ENCODE measurements around the gene TEX261. TPM values are rescaled to one million over a fixed set of nuclear protein-coding genes. Genes with fewer than 3 reads are reported as not detected.

TEX261 gene
- total and polyA plus RNA-seq, 4 experiments from 2014 or later: 39.6 to 70.0 (median 52.1) TPM

- Histone ChIP-seq H3K36me3 (ENCODE audit: insufficient read depth, low read length) (no peaks in the 10 kb centered on the region), H3K27ac (ENCODE audit: low read depth, low read length) (no peak overlapping the region), H3K4me3 (ENCODE audit: low read length in 2 of 2) (no peak overlapping the region), H3K27me3 (ENCODE audit: insufficient read depth, low read length) (peaks cover 12% of the 10 kb centered on the region), H3K9me3 (ENCODE audit: control insufficient read depth in 1 of 2, low read length in 2 of 2) (no peaks in the 10 kb centered on the region), H3K4me1 (ENCODE audit: insufficient read depth, low read length) (no peaks in the 10 kb centered on the region)
- H3K4me3 Mint-ChIP-seq: no peak overlapping the region
- POLR2A ChIA-PET (ENCODE audit: partially characterized antibody): no interaction called here
- peaks cover 19 to 42% of the 10 kb centered on the region in 2 donors for H3K27me3 Mint-ChIP-seq
- no peaks in the 10 kb centered on the region for H3K9me3 Mint-ChIP-seq
- H3K36me3 Mint-ChIP-seq: no peaks in the 10 kb centered on the region
- DNase-seq: no peak
- H3K27ac Mint-ChIP-seq: no peak overlapping the region
- CTCF ChIA-PET (ENCODE audit: partially characterized antibody): interaction anchor here (1.3 kb wide), 1 partner anchor 8 kb away, joined by 4 read pairs; no protein-coding TSS in a partner anchor
- intact Hi-C loops (cut with micrococcal nuclease): no loop called here
- H3K4me1 Mint-ChIP-seq: peaks cover 0 to 2% (median under 1%) of the 10 kb centered on the region in 4 donors
These were observed 35.4 kb downstream of the TEX261 start for GRCh38 chr2:70959271-70959761.

- Histone ChIP-seq H3K27me3 (ENCODE audit: insufficient read depth, low read length) (peaks cover 10% of the 10 kb centered on the region), H3K36me3 (ENCODE audit: insufficient read depth, low read length) (no peaks in the 10 kb centered on the region), H3K9me3 (ENCODE audit: control insufficient read depth in 1 of 2, low read length in 2 of 2) (no peaks in the 10 kb centered on the region), H3K4me3 (ENCODE audit: low read length in 2 of 2) (no peak overlapping the region), H3K4me1 (ENCODE audit: insufficient read depth, low read length) (no peaks in the 10 kb centered on the region), H3K27ac (ENCODE audit: low read depth, low read length) (no peak overlapping the region)
- Mint-ChIP-seq H3K4me3 (no peak overlapping the region), H3K27ac (no peak overlapping the region), H3K27me3 (peaks cover 19 to 42% of the 10 kb centered on the region in 2 donors), H3K9me3 (no peaks in the 10 kb centered on the region), H3K4me1 (peaks cover 0 to 2% (median under 1%) of the 10 kb centered on the region in 4 donors), H3K36me3 (no peaks in the 10 kb centered on the region)
- CTCF ChIA-PET (ENCODE audit: partially characterized antibody): no interaction called here
- intact Hi-C loops (cut with micrococcal nuclease): no loop called here
- POLR2A ChIA-PET (ENCODE audit: partially characterized antibody): no interaction called here
- DNase-seq: no peak
These were observed 35.9 kb downstream of the TEX261 start for GRCh38 chr2:70958759-70959158.

GRCh38 chr2:70957798-70958197 lies 36.9 kb downstream of the TEX261 start:
- Mint-ChIP-seq H3K4me1 (peaks cover 0 to 2% (median under 1%) of the 10 kb centered on the region in 4 donors), H3K27me3 (peaks cover 16 to 37% of the 10 kb centered on the region in 2 donors), H3K4me3 (no peak overlapping the region), H3K27ac (no peak overlapping the region), H3K36me3 (no peaks in the 10 kb centered on the region), H3K9me3 (no peaks in the 10 kb centered on the region)
- H3K4me1 ChIP-seq (ENCODE audit: insufficient read depth, low read length): no peaks in the 10 kb centered on the region
- H3K36me3 ChIP-seq (ENCODE audit: insufficient read depth, low read length): no peaks in the 10 kb centered on the region
- POLR2A ChIA-PET (ENCODE audit: partially characterized antibody): no interaction called here
- CTCF ChIA-PET (ENCODE audit: partially characterized antibody): no interaction called here
- intact Hi-C loops (cut with micrococcal nuclease): no loop called here
- H3K27me3 ChIP-seq (ENCODE audit: insufficient read depth, low read length): peaks cover 10% of the 10 kb centered on the region
- no peak overlapping the region for H3K4me3 ChIP-seq (ENCODE audit: low read length in 2 of 2)
- no peak for DNase-seq
- no peak overlapping the region for H3K27ac ChIP-seq (ENCODE audit: low read depth, low read length)
- H3K9me3 ChIP-seq (ENCODE audit: control insufficient read depth in 1 of 2, low read length in 2 of 2): no peaks in the 10 kb centered on the region

GRCh38 chr2:70956141-70956540 lies 38.5 kb downstream of the TEX261 start:
- H3K27ac Mint-ChIP-seq: no peak overlapping the region
- no peak overlapping the region for H3K4me3 ChIP-seq (ENCODE audit: low read length in 2 of 2)
- DNase-seq: no peak
- no peaks in the 10 kb centered on the region for H3K4me1 ChIP-seq (ENCODE audit: insufficient read depth, low read length)
- H3K9me3 ChIP-seq (ENCODE audit: control insufficient read depth in 1 of 2, low read length in 2 of 2): no peaks in the 10 kb centered on the region
- H3K27me3 ChIP-seq (ENCODE audit: insufficient read depth, low read length): peaks cover 10% of the 10 kb centered on the region
- POLR2A ChIA-PET (ENCODE audit: partially characterized antibody): no interaction called here
- intact Hi-C loops (cut with micrococcal nuclease): no loop called here
- no peak overlapping the region for H3K4me3 Mint-ChIP-seq
- no peak overlapping the region for H3K27ac ChIP-seq (ENCODE audit: low read depth, low read length)
- peaks cover 0 to 2% (median under 1%) of the 10 kb centered on the region in 4 donors for H3K4me1 Mint-ChIP-seq
- CTCF ChIA-PET (ENCODE audit: partially characterized antibody): no interaction called here
- H3K36me3 ChIP-seq (ENCODE audit: insufficient read depth, low read length): no peaks in the 10 kb centered on the region
- H3K9me3 Mint-ChIP-seq: no peaks in the 10 kb centered on the region
- no peaks in the 10 kb centered on the region for H3K36me3 Mint-ChIP-seq
- H3K27me3 Mint-ChIP-seq: peaks cover 16 to 25% of the 10 kb centered on the region in 2 donors

- ChIA-PET CTCF (ENCODE audit: partially characterized antibody) (interaction anchor here (0.6 to 0.9 kb wide), 2 partner anchors 9 to 652 kb away, joined by 3 to 4 read pairs; no protein-coding TSS in a partner anchor), POLR2A (ENCODE audit: partially characterized antibody) (no interaction called here)
- Histone ChIP-seq H3K27me3 (ENCODE audit: insufficient read depth, low read length) (peaks cover 10% of the 10 kb centered on the region), H3K9me3 (ENCODE audit: control insufficient read depth in 1 of 2, low read length in 2 of 2) (no peaks in the 10 kb centered on the region), H3K36me3 (ENCODE audit: insufficient read depth, low read length) (no peaks in the 10 kb centered on the region), H3K4me3 (ENCODE audit: low read length in 2 of 2) (no peak overlapping the region), H3K4me1 (ENCODE audit: insufficient read depth, low read length) (no peaks in the 10 kb centered on the region), H3K27ac (ENCODE audit: low read depth, low read length) (no peak overlapping the region)
- Mint-ChIP-seq H3K27me3 (peaks cover 14 to 17% of the 10 kb centered on the region in 2 donors), H3K27ac (no peak overlapping the region), H3K4me1 (peaks cover 0 to 2% (median under 1%) of the 10 kb centered on the region in 4 donors), H3K36me3 (no peaks in the 10 kb centered on the region), H3K4me3 (no peak overlapping the region), H3K9me3 (no peaks in the 10 kb centered on the region)
- no peak for DNase-seq
- intact Hi-C loops (cut with micrococcal nuclease): no loop called here
These were observed 39.8 kb downstream of the TEX261 start for GRCh38 chr2:70954886-70955285.

- peaks cover 8% of the 10 kb centered on the region for H3K4me1 ChIP-seq (ENCODE audit: insufficient read depth, low read length)
- CTCF ChIA-PET (ENCODE audit: partially characterized antibody): interaction anchor here (0.6 to 3.9 kb wide), 20 partner anchors 10 to 645 kb away, joined by 3 to 77 read pairs (median 7); partner anchors contain the start of genes FAM136A and ZNF638
These were observed 45.6 kb downstream of the TEX261 start for GRCh38 chr2:70949086-70949485.

GRCh38 chr2:70948337-70949003 lies 46.2 kb downstream of the TEX261 start:
- H3K9me3 Mint-ChIP-seq: no peaks in the 10 kb centered on the region
- CTCF ChIA-PET (ENCODE audit: partially characterized antibody): interaction anchor here (0.6 to 3.9 kb wide), 24 partner anchors 9 to 644 kb away, joined by 3 to 77 read pairs (median 4); partner anchors contain the start of gene ZNF638
- H3K36me3 Mint-ChIP-seq: no peaks in the 10 kb centered on the region
- Histone ChIP-seq H3K4me3 (ENCODE audit: low read length in 2 of 2) (peak overlapping the region; percentile 6 to 36), H3K4me1 (ENCODE audit: insufficient read depth, low read length) (peaks cover 8% of the 10 kb centered on the region), H3K27me3 (ENCODE audit: insufficient read depth, low read length) (peaks cover 5% of the 10 kb centered on the region), H3K36me3 (ENCODE audit: insufficient read depth, low read length) (no peaks in the 10 kb centered on the region), H3K9me3 (ENCODE audit: control insufficient read depth in 1 of 2, low read length in 2 of 2) (no peaks in the 10 kb centered on the region), H3K27ac (ENCODE audit: low read depth, low read length) (no peak overlapping the region)
- peaks cover 7 to 9% of the 10 kb centered on the region in 2 donors for H3K27me3 Mint-ChIP-seq
- intact Hi-C loops (cut with micrococcal nuclease): loop anchor here (1.0 kb wide), 1 partner anchor 77 kb away; no protein-coding TSS in a partner anchor
- DNase-seq: peak; percentile 62 to 74 (median 72)
- POLR2A ChIA-PET (ENCODE audit: partially characterized antibody): no interaction called here
- H3K4me1 Mint-ChIP-seq: peaks cover 8 to 17% (median 13%) of the 10 kb centered on the region in 4 donors
- peak overlapping the region in 3 of 7 donors; percentile 5 to 87 (median 78) for H3K27ac Mint-ChIP-seq
- peak overlapping the region; percentile 78 to 92 (median 84) for H3K4me3 Mint-ChIP-seq

More at GRCh38 chr2:70949086-70949485, 45.6 kb downstream of the TEX261 start:
- no peaks in the 10 kb centered on the region for H3K36me3 ChIP-seq (ENCODE audit: insufficient read depth, low read length)
- Mint-ChIP-seq H3K27me3 (peaks cover 7 to 9% of the 10 kb centered on the region in 2 donors), H3K36me3 (no peaks in the 10 kb centered on the region), H3K4me3 (peak overlapping the region in 1 of 8 donors; percentile 53), H3K9me3 (no peaks in the 10 kb centered on the region), H3K4me1 (peaks cover 8 to 17% (median 13%) of the 10 kb centered on the region in 4 donors), H3K27ac (peak overlapping the region in 1 of 7 donors; percentile 29)
- POLR2A ChIA-PET (ENCODE audit: partially characterized antibody): no interaction called here
- H3K27me3 ChIP-seq (ENCODE audit: insufficient read depth, low read length): peaks cover 5% of the 10 kb centered on the region
- intact Hi-C loops (cut with micrococcal nuclease): no loop called here
- H3K4me3 ChIP-seq (ENCODE audit: low read length in 2 of 2): no peak overlapping the region
- no peaks in the 10 kb centered on the region for H3K9me3 ChIP-seq (ENCODE audit: control insufficient read depth in 1 of 2, low read length in 2 of 2)
- no peak for DNase-seq
- no peak overlapping the region for H3K27ac ChIP-seq (ENCODE audit: low read depth, low read length)
